NT2/D1 (cell line): ENCODE measurements around the gene SLC6A18.

ENCODE experiments used
- SUZ12 ChIP-seq: IDR thresholded peaks from 2 replicates; pipeline ENCODE4 v1.6.1; 2011; ENCODE audit not compliant: insufficient read length, insufficient read depth; ENCODE audit errors: extremely low read depth
- YY1 ChIP-seq: IDR thresholded peaks from 2 replicates; pipeline ENCODE4 v1.6.1; 2011; ENCODE audit not compliant: insufficient read length, insufficient read depth
- ZNF274 ChIP-seq: IDR thresholded peaks from 2 replicates; pipeline ENCODE4 v1.6.1; 2011; ENCODE audit warnings: mild to moderate bottlenecking, low read depth, low read length

GRCh38 chr5:1215320-1216096 lies 9.7 kb upstream of the SLC6A18 start:
- no peak for TF ChIP-seq SUZ12
- no peak for TF ChIP-seq YY1
- no peak for TF ChIP-seq ZNF274
